ENCODE measurements around the gene LAS1L.
"Not testable (repeated sequence)": the region's sequence is repeated elsewhere in the genome, so short reads cannot be mapped to it uniquely, and the experiment has no call there.

The LAS1L gene

GRCh38 chrX:65524139-65524538, 10.4 kb downstream of the LAS1L start:
- H3K79me2 ChIP-seq (ENCODE audit: control insufficient read depth, low read length) = peaks cover 7% of the 10 kb centered on the region
- H3K4me2 ChIP-seq (ENCODE audit: low read length) = no peak overlapping the region
- H3K9me3 ChIP-seq (ENCODE audit: control insufficient read depth, insufficient read depth, low read length) = no peaks in the 10 kb centered on the region
- H4K20me1 ChIP-seq (ENCODE audit: control insufficient read depth, insufficient read depth, low read depth, low read length) = no peaks in the 10 kb centered on the region
- TF ChIP-seq CTCF (IDR thresholded peaks at IDR 0.05; ENCODE audit: low read depth, low read length, poor library complexity, severe bottlenecking) = no peak
- TF ChIP-seq EZH2phosphoT487 (IDR thresholded peaks at IDR 0.05; ENCODE audit: borderline replicate concordance, low read length) = no peak
- H3K4me1 ChIP-seq (ENCODE audit: control insufficient read depth, low read length) = peaks cover 5% of the 10 kb centered on the region
- H3K27me3 ChIP-seq (ENCODE audit: control insufficient read depth, low read length) = no peaks in the 10 kb centered on the region
- no peaks in the 10 kb centered on the region; the same call in 1 of the 2 replicates for H3F3A ChIP-seq (ENCODE audit: control insufficient read depth, insufficient read depth)
- no peak overlapping the region for H3K4me3 ChIP-seq (ENCODE audit: low read length)
- no peak overlapping the region for H3K27ac ChIP-seq (ENCODE audit: low read depth, low read length)
- H3K36me3 ChIP-seq (ENCODE audit: control insufficient read depth, low read length) = peaks cover 46% of the 10 kb centered on the region
- no peaks in the 10 kb centered on the region for H3K9me2 ChIP-seq (replicated peaks; ENCODE audit: control insufficient read depth, low read length)

- Histone ChIP-seq H3K36me3 (ENCODE audit: control insufficient read depth, low read length) (peaks cover 33% of the 10 kb centered on the region), H3K4me1 (ENCODE audit: control insufficient read depth, low read length) (no peaks in the 10 kb centered on the region), H3K27me3 (ENCODE audit: control insufficient read depth, low read length) (no peaks in the 10 kb centered on the region), H3K27ac (ENCODE audit: low read depth, low read length) (no peak overlapping the region), H3F3A (ENCODE audit: control insufficient read depth, insufficient read depth) (no peaks in the 10 kb centered on the region), H3K9me3 (ENCODE audit: control insufficient read depth, insufficient read depth, low read length) (no peaks in the 10 kb centered on the region), H3K79me2 (ENCODE audit: control insufficient read depth, low read length) (no peaks in the 10 kb centered on the region; the same call in 1 of the 2 replicates), H3K9me2 (replicated peaks; ENCODE audit: control insufficient read depth, low read length) (no peaks in the 10 kb centered on the region), H4K20me1 (ENCODE audit: control insufficient read depth, insufficient read depth, low read depth, low read length) (no peaks in the 10 kb centered on the region), H3K4me2 (ENCODE audit: low read length) (no peak overlapping the region), H3K4me3 (ENCODE audit: low read length) (no peak overlapping the region)
- no peak for TF ChIP-seq CTCF (IDR thresholded peaks at IDR 0.05; ENCODE audit: low read depth, low read length, poor library complexity, severe bottlenecking)
- no peak for TF ChIP-seq EZH2phosphoT487 (IDR thresholded peaks at IDR 0.05; ENCODE audit: borderline replicate concordance, low read length)
These were observed 11.7 kb downstream of the LAS1L start for GRCh38 chrX:65522739-65523372.

- H3K4me1 ChIP-seq (ENCODE audit: control insufficient read depth, low read length) = not testable (repeated sequence)
These were observed 15.1 kb downstream of the LAS1L start for GRCh38 chrX:65519530-65519929.

GRCh38 chrX:65518980-65519379, 15.6 kb downstream of the LAS1L start:
- H3K27me3 ChIP-seq (ENCODE audit: control insufficient read depth, low read length); H4K20me1 ChIP-seq (ENCODE audit: control insufficient read depth, insufficient read depth, low read depth, low read length); H3K79me2 ChIP-seq (ENCODE audit: control insufficient read depth, low read length); H3K4me2 ChIP-seq (ENCODE audit: low read length); H3K4me1 ChIP-seq (ENCODE audit: control insufficient read depth, low read length); H3K4me3 ChIP-seq (ENCODE audit: low read length); H3K9me3 ChIP-seq (ENCODE audit: control insufficient read depth, insufficient read depth, low read length); H3F3A ChIP-seq (ENCODE audit: control insufficient read depth, insufficient read depth); H3K9me2 ChIP-seq (replicated peaks; ENCODE audit: control insufficient read depth, low read length); H3K27ac ChIP-seq (ENCODE audit: low read depth, low read length): not testable (repeated sequence)
- peaks cover 22% of the 10 kb centered on the region for H3K36me3 ChIP-seq (ENCODE audit: control insufficient read depth, low read length)

More at GRCh38 chrX:65519530-65519929, 15.1 kb downstream of the LAS1L start:
- H3K27me3 ChIP-seq (ENCODE audit: control insufficient read depth, low read length); H3K27ac ChIP-seq (ENCODE audit: low read depth, low read length); H4K20me1 ChIP-seq (ENCODE audit: control insufficient read depth, insufficient read depth, low read depth, low read length); H3K4me2 ChIP-seq (ENCODE audit: low read length); H3F3A ChIP-seq (ENCODE audit: control insufficient read depth, insufficient read depth); H3K4me3 ChIP-seq (ENCODE audit: low read length); H3K9me3 ChIP-seq (ENCODE audit: control insufficient read depth, insufficient read depth, low read length); H3K79me2 ChIP-seq (ENCODE audit: control insufficient read depth, low read length); H3K9me2 ChIP-seq (replicated peaks; ENCODE audit: control insufficient read depth, low read length): not testable (repeated sequence)
- H3K36me3 ChIP-seq (ENCODE audit: control insufficient read depth, low read length) = peaks cover 19% of the 10 kb centered on the region
